NCI-H2171 treated with DMSO at 0.1 percent for 48 hours (cell line): Measurements from ENCODE around the gene RAB36.

Source experiments
- DNase-seq: peaks from one replicate; lab custom pipeline; 2025; lab: John Stamatoyannopoulos, UW

Gene RAB36, protein sequence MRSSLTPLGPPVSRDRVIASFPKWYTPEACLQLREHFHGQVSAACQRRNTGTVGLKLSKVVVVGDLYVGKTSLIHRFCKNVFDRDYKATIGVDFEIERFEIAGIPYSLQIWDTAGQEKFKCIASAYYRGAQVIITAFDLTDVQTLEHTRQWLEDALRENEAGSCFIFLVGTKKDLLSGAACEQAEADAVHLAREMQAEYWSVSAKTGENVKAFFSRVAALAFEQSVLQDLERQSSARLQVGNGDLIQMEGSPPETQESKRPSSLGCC

GRCh38 chr22:23144932-23145877 lies at the start of gene RAB36:
Gene RAB36 (plus strand): TSS chr22:23145477. CDS start chr22:23146617, 1,140 bp downstream.
- peak; percentile 99 for DNase-seq

DNA sequence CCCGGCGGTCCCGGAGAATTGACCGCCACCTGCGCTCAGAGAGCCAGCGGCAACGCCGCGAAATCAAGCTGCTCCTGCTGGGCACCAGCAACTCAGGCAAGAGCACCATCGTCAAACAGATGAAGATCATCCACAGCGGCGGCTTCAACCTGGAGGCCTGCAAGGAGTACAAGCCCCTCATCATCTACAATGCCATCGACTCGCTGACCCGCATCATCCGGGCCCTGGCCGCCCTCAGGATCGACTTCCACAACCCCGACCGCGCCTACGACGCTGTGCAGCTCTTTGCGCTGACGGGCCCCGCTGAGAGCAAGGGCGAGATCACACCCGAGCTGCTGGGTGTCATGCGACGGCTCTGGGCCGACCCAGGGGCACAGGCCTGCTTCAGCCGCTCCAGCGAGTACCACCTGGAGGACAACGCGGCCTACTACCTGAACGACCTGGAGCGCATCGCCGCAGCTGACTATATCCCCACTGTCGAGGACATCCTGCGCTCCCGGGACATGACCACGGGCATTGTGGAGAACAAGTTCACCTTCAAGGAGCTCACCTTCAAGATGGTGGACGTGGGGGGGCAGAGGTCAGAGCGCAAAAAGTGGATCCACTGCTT lies 49.4 kb upstream of the RAB36 start:
- no peak for DNase-seq

GRCh38 chr22:23097412-23098229 lies 47.7 kb upstream of the RAB36 start:
- no peak for DNase-seq

DNA sequence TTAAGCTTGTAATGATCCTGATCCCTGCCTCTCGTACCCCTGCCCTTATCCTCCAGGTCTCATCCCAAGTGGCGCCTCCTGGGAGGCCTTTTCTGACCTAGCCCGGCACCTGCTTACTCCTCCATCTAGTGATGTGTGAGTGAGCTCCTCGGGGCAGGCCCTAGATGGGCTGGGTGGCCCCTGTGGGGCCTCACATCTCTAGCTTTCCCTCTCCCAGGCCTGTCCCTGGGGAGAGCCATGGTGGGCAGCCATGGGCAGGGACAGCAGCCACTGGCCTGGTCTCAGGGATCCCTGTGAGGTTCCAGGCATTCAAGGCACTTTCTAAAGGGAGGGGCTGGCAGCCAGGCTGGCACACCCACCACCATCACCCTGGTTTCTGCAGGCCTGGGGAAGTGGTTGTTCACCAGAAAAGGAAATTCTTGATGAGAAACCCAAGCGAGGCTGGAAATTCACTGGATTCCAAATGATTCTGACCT lies 47.0 kb upstream of the RAB36 start:
- DNase-seq = no peak

- DNase-seq = no peak
These were observed 46.4 kb upstream of the RAB36 start for GRCh38 chr22:23098718-23099530.

GRCh38 chr22:23099531-23099804 lies 45.8 kb upstream of the RAB36 start:
- no peak for DNase-seq

- no peak for DNase-seq
These were observed 45.0 kb upstream of the RAB36 start for GRCh38 chr22:23100124-23100801.

- DNase-seq = no peak
These were observed 43.8 kb upstream of the RAB36 start for GRCh38 chr22:23101524-23101923.

GRCh38 chr22:23102002-23102655 lies 43.1 kb upstream of the RAB36 start:
- DNase-seq = no peak

DNA sequence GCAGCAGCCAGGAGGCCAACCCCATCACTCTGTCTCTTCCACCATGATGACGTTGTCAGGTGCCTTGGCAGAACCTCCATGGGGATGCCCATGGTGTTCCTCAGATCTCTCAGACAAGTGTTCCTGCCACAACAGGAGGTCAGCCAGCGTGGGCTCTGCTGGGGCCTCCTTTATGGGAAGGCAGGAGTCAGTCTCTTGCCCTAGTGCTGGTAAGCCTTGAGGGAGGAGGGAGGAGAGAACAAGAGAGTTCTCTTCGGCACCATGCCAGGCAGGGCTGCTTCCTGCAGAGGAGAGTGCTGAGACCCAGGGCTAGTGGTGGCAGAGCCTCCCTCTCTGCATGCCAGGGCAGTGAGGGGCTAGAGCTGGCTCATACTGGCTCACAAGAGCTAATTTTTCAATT lies 42.5 kb upstream of the RAB36 start:
- DNase-seq = no peak

- DNase-seq = no peak
These were observed 41.9 kb upstream of the RAB36 start for GRCh38 chr22:23103199-23103954.

DNA sequence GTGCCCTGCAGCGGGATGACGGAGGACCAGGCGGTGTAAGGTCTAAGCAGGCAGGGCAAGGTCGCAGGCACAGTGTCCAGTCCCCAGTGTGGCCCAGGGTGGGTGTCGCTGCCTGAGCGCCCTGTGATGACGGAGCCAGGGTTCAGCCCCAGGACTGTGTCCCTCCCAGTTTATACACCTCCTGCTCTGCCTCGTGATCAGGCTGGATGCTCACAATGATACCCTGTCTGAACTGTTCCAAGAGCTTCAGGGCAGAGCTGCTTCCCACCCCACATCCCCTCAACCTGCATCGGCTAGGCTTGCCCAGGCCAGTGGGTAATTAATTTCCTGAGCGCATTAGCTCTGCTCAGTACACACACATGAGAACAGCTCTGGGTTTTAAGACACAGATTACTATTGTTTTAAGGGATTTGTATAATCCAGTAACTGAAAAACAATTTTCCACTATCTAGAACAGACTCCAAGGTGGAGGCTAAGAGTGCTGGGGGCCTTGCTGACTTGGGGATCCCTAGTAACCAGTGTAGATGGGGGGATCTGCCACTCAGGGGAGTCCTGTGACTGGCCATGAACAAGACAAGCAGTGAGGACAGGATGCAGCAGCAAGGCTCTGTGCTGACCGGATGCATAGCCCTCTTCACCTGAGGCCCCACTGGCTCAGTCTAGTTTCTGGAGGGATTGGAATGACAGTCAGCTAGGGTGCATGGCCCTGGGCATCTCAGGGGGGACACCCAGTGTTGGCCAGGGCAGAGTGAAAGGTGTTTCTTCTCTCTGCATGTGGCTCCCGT lies 40.9 kb upstream of the RAB36 start:
- no peak for DNase-seq

DNA sequence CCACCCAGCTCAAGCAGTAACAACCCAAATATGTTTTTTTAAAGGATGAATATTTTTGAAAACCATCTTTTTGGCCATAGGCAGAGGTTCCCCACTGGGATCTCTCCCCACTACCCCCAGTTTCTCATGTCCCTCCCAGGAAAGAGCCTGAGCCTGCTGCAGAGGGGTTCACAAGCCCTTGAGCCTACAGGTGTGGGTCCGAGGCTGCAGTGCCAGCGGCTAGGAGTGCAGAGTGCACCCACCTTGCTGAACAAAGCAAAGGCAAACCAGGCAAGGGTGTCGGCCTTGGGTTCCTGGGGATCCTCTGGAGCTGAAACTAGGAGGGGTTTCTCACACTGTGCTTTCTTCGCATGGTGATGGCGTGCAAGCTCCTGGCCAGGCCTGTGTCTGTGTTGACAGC lies 40.0 kb upstream of the RAB36 start:
- no peak for DNase-seq

DNA sequence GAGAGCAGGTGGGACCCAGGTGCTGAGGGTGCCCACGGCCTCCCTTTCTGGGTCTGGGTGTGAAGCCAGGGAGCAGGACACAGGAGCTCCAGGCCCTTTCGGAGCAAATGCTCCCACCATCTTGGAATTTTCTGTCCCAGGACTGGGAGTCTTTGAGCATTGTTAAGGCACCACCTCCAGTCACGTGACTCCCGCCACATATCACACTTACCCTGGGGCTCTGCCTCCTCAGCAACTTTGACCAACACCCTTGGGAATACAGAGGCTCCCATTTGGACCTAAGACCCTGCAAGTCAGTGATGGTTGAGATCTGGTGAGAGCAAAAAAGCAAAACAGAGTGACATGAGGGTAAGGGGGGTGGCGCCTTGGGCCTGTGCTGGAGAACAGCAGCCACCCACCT lies 39.4 kb upstream of the RAB36 start:
- DNase-seq = no peak

- no peak for DNase-seq
These were observed 38.9 kb upstream of the RAB36 start for GRCh38 chr22:23106344-23106743.

DNA sequence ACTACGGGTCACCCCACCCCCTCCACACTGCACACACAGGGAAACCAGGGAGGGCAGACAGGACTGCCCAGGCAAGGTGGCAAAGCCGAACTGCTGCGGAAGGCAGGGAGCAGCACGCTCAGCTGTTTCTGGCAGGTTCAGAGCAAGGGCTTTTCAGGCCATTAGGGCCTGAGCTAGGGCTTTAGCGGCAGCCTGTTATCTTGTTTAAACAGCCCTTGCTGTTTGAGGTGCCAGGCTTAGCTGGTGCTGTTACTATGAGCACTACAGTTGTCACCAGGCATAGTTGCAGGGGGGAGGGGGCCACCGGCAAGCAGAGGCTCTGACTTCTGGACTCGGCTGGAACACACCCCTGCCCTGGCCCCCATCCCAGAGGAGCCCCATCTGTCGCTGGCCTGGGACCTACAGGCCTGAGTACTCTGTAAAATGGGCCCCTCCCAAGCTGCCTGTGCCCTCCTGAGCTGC lies 38.3 kb upstream of the RAB36 start:
- DNase-seq = peak; percentile 62

DNA sequence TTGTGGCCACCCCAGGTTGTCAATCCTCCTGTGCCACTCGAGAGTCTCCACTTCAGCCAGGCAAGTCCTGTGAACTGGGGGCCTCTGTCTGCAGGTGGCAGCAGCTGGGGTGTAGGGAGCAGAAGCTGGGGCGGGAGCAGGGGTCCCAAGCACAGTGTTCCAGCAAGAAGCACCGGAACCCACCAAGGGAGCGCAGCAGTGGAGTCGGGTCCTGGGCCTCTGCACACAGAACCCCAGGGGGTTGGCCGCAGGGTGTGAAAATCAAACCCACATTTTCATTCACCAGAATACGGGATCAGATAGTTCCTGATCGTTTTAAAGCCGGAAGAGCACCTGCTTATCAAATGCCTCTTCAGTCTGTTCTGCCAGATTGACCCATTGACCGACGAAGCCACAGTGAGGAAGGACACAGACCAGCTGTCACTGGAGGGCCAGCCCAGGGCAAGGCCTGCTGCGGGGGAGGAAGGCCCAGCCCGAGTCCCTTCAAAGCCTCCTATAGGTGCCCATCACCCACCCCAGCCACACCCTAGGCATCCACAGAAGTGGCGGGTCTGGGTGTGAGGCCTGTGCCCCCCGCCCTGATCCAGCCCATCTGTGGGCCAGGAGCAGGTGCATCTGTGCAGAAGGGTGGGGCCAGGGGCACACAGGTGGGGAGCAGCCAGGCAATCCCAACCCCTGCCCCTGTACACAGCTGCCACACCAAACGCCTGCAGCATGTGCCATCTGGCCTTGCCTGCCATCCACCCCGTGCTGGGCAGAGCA lies 37.6 kb upstream of the RAB36 start:
- DNase-seq = peak; percentile 88
